Activated T-cell treated with anti-CD3 and anti-CD28 coated beads, Interleukin-2, amount 50 U/mL, for 4 hours (primary cell): Measurements from ENCODE around the gene FNDC8. TPM values are rescaled to one million over a fixed set of nuclear protein-coding genes. Genes with fewer than 3 reads are reported as not detected.
"Not testable (repeated sequence)": the region's sequence is repeated elsewhere in the genome, so short reads cannot be mapped to it uniquely, and the experiment has no call there.

ENCODE experiments used
- ATAC-seq, 2 donors: fragments of 200-7000 bp; cut with Tn5 transposase; one replicate each; pipeline ENCODE4 v1.10.0; 2021
- DNase-seq: peaks from one replicate; pipeline ENCODE4 v3.0.0-alpha.2; 2020
- H3K27me3 Mint-ChIP-seq: one replicate; pipeline ENCODE4 v1.8.0; 2021; ENCODE audit warnings: low read depth, mixed read lengths
- H3K36me3 Mint-ChIP-seq: one replicate; pipeline ENCODE4 v1.8.0; 2022; ENCODE audit warnings: mixed read lengths; ENCODE audit not compliant: insufficient read depth
- H3K4me1 Mint-ChIP-seq: one replicate; pipeline ENCODE4 v1.8.0; 2021; ENCODE audit warnings: low read depth, mixed read lengths
- H3K4me3 Mint-ChIP-seq: one replicate; pipeline ENCODE4 v1.8.0; 2021; ENCODE audit warnings: mild to moderate bottlenecking, moderate library complexity, mixed read lengths
- H3K9me3 Mint-ChIP-seq: one replicate; pipeline ENCODE4 v1.8.0; 2021; ENCODE audit warnings: mixed read lengths
- total RNA-seq, 3 donors: library from RNA; stranded (reverse); gene quantifications; one replicate each; pipeline ENCODE4 v1.2.1, GENCODE V29; 2021

Gene FNDC8
- total RNA-seq, 3 donors from 2014 or later: not detected

- Mint-ChIP-seq H3K4me3 (no peak overlapping the region), H3K36me3 (no peaks in the 10 kb centered on the region), H3K9me3 (no peaks in the 10 kb centered on the region), H3K4me1 (peaks cover 9% of the 10 kb centered on the region), H3K27me3 (no peaks in the 10 kb centered on the region)
- DNase-seq (no peak), ATAC-seq (no peak)
These were observed 23.4 kb downstream of the FNDC8 start for GRCh38 chr17:35144840-35145239.

- no peak for ATAC-seq
- no peaks in the 10 kb centered on the region for H3K27me3 Mint-ChIP-seq
These were observed 24.9 kb downstream of the FNDC8 start for GRCh38 chr17:35146214-35146833.

GRCh38 chr17:35147375-35147905 is 26.0 kb downstream of the FNDC8 start, which contains the start of gene UNC45B:
Gene UNC45B, plus strand, starts transcription at chr17:35147817. Its CDS starts 447 bp downstream, at chr17:35148264.
- H3K4me1 Mint-ChIP-seq: peaks cover under 1% of the 10 kb centered on the region
- DNase-seq (no peak), ATAC-seq (no peak)
- H3K36me3 Mint-ChIP-seq: no peaks in the 10 kb centered on the region
- H3K27me3 Mint-ChIP-seq: peaks cover 3% of the 10 kb centered on the region
- H3K9me3 Mint-ChIP-seq: no peaks in the 10 kb centered on the region
- no peak within 1 kb of the TSS for H3K4me3 Mint-ChIP-seq

More at GRCh38 chr17:35146214-35146833, 24.9 kb downstream of the FNDC8 start:
- H3K36me3 Mint-ChIP-seq: no peaks in the 10 kb centered on the region
- no peaks in the 10 kb centered on the region for H3K9me3 Mint-ChIP-seq
- no peak for DNase-seq
- H3K4me1 Mint-ChIP-seq: peaks cover 4% of the 10 kb centered on the region
- no peak overlapping the region for H3K4me3 Mint-ChIP-seq

- no peaks in the 10 kb centered on the region for H3K4me1 Mint-ChIP-seq
- H3K36me3 Mint-ChIP-seq: no peaks in the 10 kb centered on the region
- ATAC-seq (no peak), DNase-seq (no peak)
- H3K4me3 Mint-ChIP-seq: no peak overlapping the region
- peaks cover 4% of the 10 kb centered on the region for H3K27me3 Mint-ChIP-seq
- no peaks in the 10 kb centered on the region for H3K9me3 Mint-ChIP-seq
These were observed 26.7 kb downstream of the FNDC8 start for GRCh38 chr17:35148144-35148543.

GRCh38 chr17:35149941-35150340 is 28.5 kb downstream of the FNDC8 start:
- Mint-ChIP-seq H3K36me3 (no peaks in the 10 kb centered on the region), H3K27me3 (peaks cover 4% of the 10 kb centered on the region), H3K4me3 (no peak overlapping the region), H3K4me1 (no peaks in the 10 kb centered on the region), H3K9me3 (no peaks in the 10 kb centered on the region)
- ATAC-seq: no peak
- no peak for DNase-seq

- not testable (repeated sequence) for ATAC-seq, H3K36me3 Mint-ChIP-seq, H3K4me1 Mint-ChIP-seq, H3K4me3 Mint-ChIP-seq, H3K9me3 Mint-ChIP-seq, H3K27me3 Mint-ChIP-seq, DNase-seq
These were observed 29.7 kb downstream of the FNDC8 start for GRCh38 chr17:35151080-35151479.

GRCh38 chr17:35152421-35153140 is 31.2 kb downstream of the FNDC8 start:
- H3K4me3 Mint-ChIP-seq: no peak overlapping the region
- peaks cover 4% of the 10 kb centered on the region for H3K27me3 Mint-ChIP-seq

GRCh38 chr17:35154196-35155165 is 33.1 kb downstream of the FNDC8 start:
- Mint-ChIP-seq H3K4me3 (no peak overlapping the region), H3K9me3 (no peaks in the 10 kb centered on the region), H3K4me1 (peaks cover 4% of the 10 kb centered on the region), H3K27me3 (peaks cover 4% of the 10 kb centered on the region), H3K36me3 (no peaks in the 10 kb centered on the region)
- DNase-seq (no peak), ATAC-seq (no peak)

More at GRCh38 chr17:35152421-35153140, 31.2 kb downstream of the FNDC8 start:
- DNase-seq (no peak), ATAC-seq (no peak)
- Mint-ChIP-seq H3K9me3 (no peaks in the 10 kb centered on the region), H3K36me3 (no peaks in the 10 kb centered on the region), H3K4me1 (no peaks in the 10 kb centered on the region)

- no peaks in the 10 kb centered on the region for H3K36me3 Mint-ChIP-seq
- peaks cover 4% of the 10 kb centered on the region for H3K27me3 Mint-ChIP-seq
- H3K4me1 Mint-ChIP-seq: peaks cover 11% of the 10 kb centered on the region
- DNase-seq (no peak), ATAC-seq (no peak)
- no peaks in the 10 kb centered on the region for H3K9me3 Mint-ChIP-seq
- H3K4me3 Mint-ChIP-seq: no peak overlapping the region
These were observed 33.8 kb downstream of the FNDC8 start for GRCh38 chr17:35155246-35155645.

- no peak for DNase-seq
- H3K9me3 Mint-ChIP-seq: no peaks in the 10 kb centered on the region
- no peak overlapping the region for H3K4me3 Mint-ChIP-seq
- peaks cover 46% of the 10 kb centered on the region for H3K4me1 Mint-ChIP-seq
- ATAC-seq: no peak
- no peaks in the 10 kb centered on the region for H3K27me3 Mint-ChIP-seq
- H3K36me3 Mint-ChIP-seq: no peaks in the 10 kb centered on the region
These were observed 38.5 kb downstream of the FNDC8 start for GRCh38 chr17:35159940-35160339.

- H3K36me3 Mint-ChIP-seq: no peaks in the 10 kb centered on the region
- H3K27me3 Mint-ChIP-seq: no peaks in the 10 kb centered on the region
- H3K4me1 Mint-ChIP-seq: peaks cover 50% of the 10 kb centered on the region
- H3K4me3 Mint-ChIP-seq: peak overlapping the region; percentile 67
- peak; percentile 67 to 83 for ATAC-seq
- no peaks in the 10 kb centered on the region for H3K9me3 Mint-ChIP-seq
- peak; percentile 44 for DNase-seq
These were observed 39.2 kb downstream of the FNDC8 start for GRCh38 chr17:35160354-35161201.

- H3K4me1 Mint-ChIP-seq: peaks cover 52% of the 10 kb centered on the region
- peak overlapping the region; percentile 67 for H3K4me3 Mint-ChIP-seq
- DNase-seq: no peak
- H3K9me3 Mint-ChIP-seq: no peaks in the 10 kb centered on the region
- H3K27me3 Mint-ChIP-seq: no peaks in the 10 kb centered on the region
- H3K36me3 Mint-ChIP-seq: no peaks in the 10 kb centered on the region
- peak; percentile 33 to 36 for ATAC-seq
These were observed 39.9 kb downstream of the FNDC8 start for GRCh38 chr17:35161281-35161761.

GRCh38 chr17:35162755-35163154 is 41.3 kb downstream of the FNDC8 start:
- H3K4me1 Mint-ChIP-seq: peaks cover 54% of the 10 kb centered on the region
- no peaks in the 10 kb centered on the region for H3K36me3 Mint-ChIP-seq
- no peak overlapping the region for H3K4me3 Mint-ChIP-seq
- DNase-seq: no peak
- ATAC-seq: no peak
- no peaks in the 10 kb centered on the region for H3K27me3 Mint-ChIP-seq
- H3K9me3 Mint-ChIP-seq: no peaks in the 10 kb centered on the region
